OCI-LY3 (cell line): ENCODE results near the gene ANKLE1.

Experiments
- EZH2phosphoT487 ChIP-seq: fragments of 200-600 bp; shearing (Covaris generic); IDR thresholded peaks from 2 replicates; pipeline ENCODE4 v1.6.1; 2018; ENCODE audit warnings: antibody characterized with exemption, mixed run types, low read depth
- TF ChIP-seq, protein P1 (sequence below): fragments of 200-600, 300-600 bp; sonication (generic); IDR thresholded peaks from 2 replicates; pipeline ENCODE4 v1.5.1; 2014; ENCODE audit warnings: antibody characterized with exemption, low read length, low read depth

DNA sequence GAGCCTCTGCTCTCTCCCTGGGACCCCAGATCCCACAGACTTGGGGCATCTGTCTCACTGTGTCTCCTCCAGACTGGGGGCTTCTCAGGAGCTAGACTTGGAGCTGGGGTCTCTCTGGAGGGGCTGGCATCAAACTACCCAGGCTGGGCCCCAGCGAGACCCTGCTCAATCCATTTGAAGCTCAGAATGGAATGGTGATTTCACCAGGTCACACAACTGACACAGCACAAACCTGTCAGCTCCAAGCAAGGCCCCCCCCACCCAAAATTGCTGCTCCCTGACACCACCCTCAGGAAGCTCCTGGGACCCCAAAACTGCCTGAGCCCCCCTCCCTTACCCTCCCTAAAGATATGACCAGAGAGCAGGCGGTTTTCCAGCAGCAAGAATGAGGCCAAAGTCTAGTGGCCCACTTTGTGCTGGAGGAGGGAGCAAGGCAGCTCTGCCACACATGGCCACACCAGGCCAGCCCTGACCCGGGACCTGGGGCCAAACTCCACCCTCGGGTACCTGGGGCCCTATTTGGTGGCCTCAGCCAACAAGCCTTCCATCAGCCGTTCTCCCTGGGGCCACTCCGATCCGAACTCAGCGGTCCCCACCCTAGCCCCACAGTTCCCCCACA lies 38.4 kb upstream of the ANKLE1 start:
- TF ChIP-seq, protein P1, sequence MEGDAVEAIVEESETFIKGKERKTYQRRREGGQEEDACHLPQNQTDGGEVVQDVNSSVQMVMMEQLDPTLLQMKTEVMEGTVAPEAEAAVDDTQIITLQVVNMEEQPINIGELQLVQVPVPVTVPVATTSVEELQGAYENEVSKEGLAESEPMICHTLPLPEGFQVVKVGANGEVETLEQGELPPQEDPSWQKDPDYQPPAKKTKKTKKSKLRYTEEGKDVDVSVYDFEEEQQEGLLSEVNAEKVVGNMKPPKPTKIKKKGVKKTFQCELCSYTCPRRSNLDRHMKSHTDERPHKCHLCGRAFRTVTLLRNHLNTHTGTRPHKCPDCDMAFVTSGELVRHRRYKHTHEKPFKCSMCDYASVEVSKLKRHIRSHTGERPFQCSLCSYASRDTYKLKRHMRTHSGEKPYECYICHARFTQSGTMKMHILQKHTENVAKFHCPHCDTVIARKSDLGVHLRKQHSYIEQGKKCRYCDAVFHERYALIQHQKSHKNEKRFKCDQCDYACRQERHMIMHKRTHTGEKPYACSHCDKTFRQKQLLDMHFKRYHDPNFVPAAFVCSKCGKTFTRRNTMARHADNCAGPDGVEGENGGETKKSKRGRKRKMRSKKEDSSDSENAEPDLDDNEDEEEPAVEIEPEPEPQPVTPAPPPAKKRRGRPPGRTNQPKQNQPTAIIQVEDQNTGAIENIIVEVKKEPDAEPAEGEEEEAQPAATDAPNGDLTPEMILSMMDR = no peak
- no peak for TF ChIP-seq EZH2phosphoT487
